ENCODE measurements around the gene MTHFR.
A peak's percentile ranks its signal among the peaks of the same experiment; 100 is the strongest.

MTHFR gene

DNA sequence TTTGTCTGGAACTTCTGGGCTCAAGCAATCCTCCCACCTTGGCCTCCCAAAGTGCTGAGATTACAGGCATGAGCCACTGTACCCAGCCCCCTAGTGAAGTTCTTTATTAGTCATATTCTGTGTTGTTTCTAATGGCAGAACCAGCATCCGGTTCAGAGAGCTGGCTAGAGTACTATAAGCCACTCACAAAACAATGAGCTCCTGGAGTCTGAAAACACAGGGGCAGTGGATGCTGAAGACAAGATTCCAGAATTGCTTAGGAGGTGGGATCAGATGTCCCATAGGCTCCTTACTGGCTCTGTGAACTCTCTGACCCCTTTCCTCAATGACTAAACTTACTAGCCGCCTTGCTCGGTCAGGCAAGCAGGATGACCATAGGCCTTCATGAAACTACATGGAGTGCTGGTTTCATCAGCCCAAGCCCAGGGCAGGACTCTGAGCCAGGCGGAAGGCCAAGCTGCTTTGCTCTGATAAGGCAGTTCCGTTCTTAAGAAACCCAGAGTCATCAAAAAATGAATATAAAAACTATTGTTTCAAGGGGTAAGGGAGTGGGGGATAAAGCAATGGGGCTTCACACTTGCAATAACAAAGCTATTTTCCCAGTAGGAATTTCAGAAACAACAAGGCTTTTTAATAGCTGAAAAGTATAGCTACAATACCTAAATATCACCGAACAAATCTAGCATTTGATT is 8.1 kb downstream of the MTHFR start:
- DNase-seq (ENCODE audit: low read depth in 2 of 2), result no peak

DNA sequence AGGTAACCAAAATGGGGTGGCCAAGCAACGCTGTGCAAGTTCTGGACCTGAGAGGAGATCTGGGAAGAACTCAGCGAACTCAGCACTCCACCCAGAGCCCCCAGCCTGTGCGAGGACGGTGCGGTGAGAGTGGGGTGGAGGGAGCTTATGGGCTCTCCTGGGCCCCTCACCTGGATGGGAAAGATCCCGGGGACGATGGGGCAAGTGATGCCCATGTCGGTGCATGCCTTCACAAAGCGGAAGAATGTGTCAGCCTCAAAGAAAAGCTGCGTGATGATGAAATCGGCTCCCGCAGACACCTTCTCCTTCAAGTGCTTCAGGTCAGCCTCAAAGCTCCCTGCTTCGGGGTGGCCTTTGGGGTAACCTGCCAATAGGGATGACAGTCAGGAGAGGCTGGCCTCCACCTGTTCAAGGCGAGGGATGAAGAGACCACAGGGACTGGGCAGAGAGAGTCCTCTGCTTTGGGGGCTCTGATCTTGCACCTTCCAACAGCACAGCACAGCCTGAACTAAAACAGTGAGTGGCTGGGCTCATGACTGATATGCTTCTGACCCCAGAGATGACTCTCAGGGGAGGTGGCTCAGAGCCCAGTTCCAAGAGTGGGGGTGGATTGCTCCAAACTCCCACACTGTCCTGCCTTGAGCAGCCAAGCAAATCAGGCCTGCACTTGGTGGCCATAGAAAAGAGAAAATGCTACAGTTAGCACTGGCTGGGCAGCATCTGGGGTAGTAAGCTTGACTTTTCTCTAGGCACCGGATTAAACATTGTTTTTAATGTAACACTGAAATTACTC is 9.5 kb downstream of the MTHFR start:
- no peak for DNase-seq (ENCODE audit: low read depth in 2 of 2)

DNA sequence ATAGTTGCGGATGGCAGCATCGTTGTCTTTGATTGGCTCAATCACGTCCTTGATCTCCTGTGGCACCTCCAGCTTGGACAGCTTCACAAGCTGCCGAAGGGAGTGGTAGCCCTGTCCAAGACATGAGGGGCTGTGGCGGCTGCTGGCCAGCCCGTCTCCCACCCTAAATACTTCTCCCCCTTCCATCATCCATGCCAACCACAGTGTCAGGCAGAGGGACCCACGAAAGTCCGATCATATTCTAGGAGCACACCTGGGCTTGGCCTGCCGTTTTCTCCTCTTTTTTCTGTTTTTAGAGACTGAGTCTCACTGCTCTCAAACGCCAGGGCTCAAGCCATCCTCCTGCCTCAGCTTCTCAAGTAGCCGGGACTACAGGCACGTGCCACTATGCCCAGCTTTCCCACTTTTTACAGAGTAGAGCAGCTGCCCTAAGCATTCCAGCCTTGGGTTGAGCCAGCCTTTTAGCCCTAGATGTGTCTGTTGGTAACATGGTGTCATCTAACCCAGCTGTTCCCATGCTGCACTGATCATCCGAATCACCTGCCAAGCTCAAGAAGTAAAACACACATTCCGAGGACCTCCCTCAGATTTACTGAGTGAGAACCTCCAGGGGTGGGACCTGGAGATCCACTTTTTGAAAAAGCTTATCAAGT is 10.4 kb downstream of the MTHFR start:
- no peak for DNase-seq (ENCODE audit: low read depth in 2 of 2)

DNA sequence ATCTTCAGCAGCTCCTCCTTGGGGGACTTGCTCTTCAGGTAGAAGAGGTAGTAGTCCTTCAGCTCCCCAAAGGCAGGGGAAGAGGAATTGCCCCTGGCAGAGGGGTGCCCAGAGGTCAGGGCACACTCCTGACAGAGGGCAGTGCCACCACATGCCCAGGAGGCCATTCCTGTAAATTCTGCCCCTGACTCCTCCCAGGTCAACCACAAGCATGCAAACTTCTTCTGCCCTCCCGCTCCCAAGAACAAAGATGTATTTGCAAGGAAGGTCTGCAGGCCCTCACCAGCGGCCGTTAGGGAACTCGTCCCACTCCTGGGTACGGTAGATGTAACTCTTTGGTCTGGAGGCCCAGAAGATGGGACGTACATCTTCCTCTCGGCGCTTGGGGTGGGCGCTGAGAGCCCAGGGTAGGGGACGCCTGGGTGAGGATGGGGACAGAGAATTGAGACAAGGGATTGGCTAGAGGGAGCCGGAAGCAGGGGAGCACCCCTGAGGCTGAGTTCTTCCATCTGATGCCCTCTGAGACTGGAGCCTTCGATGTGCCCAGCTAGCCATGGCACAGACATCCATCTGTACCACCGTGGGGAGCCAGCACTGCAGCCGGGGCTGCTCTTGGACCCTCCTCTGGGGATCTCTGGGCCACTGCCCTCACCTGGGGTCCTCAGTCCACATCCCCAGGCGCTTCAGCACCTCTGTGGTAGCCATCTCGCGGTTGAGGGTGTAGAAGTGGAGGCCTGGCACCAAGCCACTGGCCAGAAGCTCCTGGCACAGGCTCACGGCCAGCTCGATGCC is 11.1 kb downstream of the MTHFR start:
- DNase-seq (ENCODE audit: low read depth in 2 of 2), result no peak

DNA sequence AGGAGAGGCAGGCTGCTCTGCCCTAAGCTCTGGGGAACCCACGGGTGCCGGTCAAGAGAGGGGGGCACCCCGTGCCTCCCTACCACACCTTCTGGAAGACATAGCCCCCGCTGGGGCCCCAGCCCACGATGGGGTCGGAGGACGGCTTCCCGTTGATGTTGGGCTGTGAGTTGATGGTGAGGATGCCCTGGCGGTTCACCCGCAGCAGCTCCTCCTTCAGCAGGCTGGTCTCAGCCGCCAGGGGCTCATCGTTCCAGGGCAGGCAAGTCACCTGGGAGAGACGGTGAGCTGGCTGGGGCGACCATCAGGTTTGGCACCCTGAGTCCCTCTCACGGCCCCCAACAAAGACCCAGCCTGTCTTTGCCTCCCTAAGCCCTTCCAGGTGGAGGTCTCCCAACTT is 11.9 kb downstream of the MTHFR start:
- DNase-seq (ENCODE audit: low read depth in 2 of 2), result no peak

DNA sequence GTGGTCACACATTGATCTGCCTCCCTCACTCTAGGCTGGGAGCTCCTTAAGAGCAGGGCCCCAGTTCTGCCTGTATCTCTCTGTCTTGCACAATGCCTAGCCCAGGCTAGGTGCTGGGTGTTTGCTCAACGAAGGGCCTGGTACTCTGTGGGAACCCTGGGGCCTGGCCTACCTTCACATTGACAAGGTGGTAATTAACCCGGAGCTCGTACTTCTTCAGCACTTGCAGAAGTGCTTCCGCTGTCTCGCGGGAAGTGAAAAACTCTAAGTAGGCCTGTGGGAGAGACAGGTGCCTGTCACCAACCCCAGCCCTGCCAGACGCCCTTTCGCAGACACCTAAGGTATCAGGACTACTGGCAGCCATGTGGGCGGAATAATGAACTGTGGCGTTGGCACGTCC is 13.7 kb downstream of the MTHFR start:
- DNase-seq (ENCODE audit: low read depth in 2 of 2), result no peak

DNA sequence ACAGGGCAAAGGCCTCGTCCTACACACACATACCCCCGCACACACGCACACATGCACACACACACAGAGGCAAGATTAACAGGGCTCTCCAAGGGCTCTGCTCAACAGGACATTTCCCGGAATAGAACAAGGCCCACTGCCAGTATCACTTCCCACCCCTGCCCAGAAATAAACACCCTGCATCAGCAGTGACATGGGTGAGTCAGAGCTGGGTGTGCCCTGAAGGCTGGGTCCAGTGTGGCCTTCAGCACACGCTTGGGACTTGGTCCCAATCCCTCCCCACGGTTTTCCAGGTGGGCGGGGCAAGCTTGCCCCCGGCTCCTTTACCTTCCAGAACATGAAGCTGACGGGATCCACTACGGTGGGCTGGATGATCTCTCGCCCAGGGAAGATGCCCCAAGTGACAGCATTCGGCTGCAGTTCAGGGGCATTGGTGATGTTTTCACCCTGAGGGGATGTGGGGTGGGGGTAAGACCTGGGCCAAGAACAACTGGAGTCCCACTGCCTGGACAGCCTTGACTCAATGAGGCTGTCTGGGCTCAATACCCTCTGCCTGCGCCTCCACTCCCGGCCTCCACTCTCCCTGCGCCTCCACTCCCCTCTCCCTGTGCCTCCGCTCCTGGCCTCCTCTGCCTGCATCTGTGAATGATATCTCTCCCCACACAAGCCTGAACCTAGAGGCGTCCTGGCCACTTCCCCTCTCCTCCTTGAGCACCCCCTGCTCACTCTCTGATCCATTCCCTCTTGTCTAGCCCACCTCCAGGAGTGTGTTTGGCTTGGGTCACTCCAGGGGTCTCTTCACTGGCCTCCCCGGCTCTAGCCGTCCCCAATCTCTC is 14.7 kb downstream of the MTHFR start:
- no peak for DNase-seq (ENCODE audit: low read depth in 2 of 2)

DNA sequence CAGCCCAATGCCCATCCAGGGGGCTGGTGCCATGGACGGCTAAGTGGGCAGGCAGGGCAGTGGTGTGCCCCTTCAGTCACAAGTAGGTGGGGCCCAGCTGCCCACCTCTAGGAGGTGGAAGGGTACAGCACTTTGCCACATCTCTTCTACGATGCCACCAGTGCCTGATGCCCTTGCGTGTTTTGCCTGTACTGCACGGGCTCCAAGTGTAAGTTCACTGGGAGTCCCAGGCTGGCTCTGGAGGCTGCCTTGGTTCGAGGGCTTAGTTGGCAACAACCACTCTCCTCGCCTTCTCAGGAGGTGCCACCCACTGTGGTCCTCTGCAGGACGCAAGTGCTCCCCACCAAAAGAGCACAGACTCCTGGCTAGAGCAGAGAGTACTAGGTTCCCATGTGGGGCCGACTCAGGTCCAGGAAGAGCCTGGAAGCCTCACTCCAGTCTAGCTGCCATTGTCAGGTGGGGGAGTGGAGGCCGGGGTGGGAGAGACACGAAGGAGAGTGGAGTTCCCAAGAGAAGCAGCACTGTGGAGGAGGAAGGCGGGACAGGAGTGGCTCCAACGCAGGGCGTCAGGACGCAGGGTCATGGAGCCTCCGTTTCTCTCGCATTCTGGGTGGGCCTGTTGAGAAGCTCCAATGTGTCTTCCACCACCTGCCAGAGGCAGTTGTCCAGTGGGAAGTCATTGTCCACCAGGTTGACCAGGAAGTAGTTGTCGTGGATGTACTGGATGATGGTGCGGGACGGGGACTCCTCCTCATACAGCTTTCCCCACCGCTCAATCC is 15.5 kb downstream of the MTHFR start:
- no peak for DNase-seq (ENCODE audit: low read depth in 2 of 2)

DNA sequence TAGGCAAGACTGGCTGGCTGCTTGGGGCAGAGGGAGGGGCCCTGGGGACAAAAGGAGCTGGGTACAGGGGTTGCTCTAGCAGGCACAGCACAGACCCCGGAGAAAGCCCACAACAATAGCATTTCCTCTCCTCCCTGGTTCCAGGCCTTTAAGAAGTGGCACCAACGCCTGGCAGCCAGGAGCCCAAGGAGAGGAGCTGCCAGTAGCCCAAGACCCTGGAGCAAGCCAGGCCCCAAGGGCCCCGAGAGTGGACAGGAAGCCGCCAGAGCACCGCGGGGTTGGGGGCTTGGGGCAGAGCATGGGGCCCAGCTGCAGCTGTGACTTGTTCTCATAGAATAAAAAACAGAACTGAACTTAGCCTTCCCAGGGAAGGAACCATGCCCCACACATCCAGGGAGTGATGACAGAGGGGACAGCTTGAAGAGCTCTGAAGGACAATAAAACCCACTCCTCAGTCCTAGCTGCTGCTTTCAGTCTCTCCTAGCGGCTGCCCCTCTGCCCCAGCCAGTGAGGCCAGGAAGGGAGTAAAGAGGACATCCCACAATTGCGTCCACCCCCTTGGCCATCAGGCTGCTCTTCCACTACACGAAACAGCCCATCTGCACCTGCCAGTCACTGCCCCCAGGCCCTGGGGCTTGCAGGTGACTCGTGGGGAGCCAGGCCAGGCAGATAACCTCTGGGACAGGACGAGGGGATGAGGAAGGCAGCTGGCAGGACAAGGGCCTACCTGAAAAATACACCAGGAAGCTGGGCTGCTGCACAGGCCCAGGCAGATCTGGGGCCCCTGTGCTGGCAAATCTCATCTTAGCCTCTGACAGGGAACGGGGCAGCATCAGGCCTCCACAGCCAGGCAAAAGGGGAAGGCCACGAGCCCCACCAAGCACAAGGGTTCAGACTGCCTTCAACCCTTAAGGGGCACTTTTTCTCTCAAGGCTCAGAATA is 16.4 kb downstream of the MTHFR start:
- no peak for DNase-seq (ENCODE audit: low read depth in 2 of 2)

DNA sequence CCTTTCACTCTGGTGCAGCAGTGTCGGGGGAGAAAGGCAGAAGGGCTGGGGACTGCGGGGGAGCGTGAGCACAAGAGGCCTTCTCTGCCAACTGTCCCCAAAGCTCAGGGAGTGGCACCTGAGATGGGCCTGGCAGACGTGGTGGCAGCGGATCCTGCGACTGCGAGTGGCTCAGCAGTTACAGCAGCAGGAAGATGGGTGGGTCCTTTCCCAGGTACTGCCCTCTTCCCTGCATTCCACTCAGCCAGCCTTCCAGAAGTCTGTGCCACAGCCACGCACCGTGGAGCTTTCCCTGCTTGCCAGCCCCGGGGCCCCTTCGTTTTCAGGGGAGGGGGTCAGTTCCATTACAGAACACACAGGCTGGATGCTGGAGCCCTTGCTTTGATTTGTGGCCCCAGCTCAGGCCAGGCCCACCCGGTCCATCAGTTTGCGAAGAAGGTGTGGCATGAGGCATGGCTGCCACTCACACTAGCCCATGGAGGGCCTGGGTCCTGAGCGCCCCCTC is 17.2 kb downstream of the MTHFR start:
- no peak for DNase-seq (ENCODE audit: low read depth in 2 of 2)

DNA sequence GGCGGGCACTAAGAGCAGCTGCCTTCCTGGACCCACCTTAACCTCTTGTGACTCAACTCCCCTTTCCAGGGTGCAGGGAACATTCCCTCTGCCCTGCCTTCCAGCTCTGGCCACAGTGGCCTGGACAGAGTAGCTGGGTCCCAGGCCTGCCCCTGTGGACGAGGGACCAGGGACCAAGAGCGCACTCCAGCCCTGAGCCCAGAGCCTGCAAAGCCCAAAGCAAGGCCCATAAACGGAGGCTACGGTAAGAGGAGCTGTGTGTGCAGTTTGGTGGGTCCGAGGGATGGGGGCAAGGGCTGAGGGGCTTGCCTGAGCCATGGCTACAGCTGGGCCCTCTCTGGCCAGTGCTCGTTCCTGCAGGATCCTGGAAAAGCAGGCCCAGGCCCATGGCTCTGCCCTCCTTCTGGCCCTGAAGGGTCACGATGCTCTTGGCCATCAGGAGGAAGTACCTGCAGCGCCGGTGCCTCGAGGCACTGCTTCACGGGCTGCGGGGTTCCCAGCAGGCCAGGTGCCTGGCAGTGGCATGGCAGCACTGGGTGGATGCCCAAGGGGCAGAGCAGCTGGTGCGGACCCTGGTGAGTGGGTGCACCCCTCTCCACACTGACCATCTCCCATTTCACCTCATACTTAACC is 17.8 kb downstream of the MTHFR start:
- no peak for DNase-seq (ENCODE audit: low read depth in 2 of 2)

DNA sequence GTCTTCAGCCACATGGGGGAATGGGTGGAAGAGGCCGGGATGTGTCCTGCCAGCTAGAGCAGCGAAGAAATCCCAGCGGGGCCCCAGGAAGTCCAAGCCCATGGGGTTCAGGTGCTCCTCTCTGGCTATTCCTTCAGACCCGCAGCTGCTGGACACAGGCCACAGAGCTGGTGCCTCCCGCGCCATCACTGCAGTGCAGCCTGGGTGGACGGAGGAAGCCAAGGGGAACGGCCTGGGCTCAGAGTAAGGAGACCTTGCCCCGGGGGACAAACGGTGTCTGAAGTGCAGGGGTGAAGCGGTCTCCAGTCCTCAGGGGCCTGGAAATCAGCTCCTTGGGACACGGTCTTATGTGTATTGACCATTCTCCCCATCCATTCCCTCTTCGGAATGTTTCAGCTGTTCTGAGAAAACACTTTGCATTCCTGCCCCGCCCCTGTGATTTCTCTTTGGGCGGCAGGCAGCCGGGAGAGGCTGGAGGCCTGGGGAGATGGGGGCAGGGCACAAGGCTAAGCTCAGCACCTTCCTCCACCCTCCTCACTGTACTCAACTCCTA is 18.4 kb downstream of the MTHFR start:
- DNase-seq (ENCODE audit: low read depth in 2 of 2), result no peak

DNA sequence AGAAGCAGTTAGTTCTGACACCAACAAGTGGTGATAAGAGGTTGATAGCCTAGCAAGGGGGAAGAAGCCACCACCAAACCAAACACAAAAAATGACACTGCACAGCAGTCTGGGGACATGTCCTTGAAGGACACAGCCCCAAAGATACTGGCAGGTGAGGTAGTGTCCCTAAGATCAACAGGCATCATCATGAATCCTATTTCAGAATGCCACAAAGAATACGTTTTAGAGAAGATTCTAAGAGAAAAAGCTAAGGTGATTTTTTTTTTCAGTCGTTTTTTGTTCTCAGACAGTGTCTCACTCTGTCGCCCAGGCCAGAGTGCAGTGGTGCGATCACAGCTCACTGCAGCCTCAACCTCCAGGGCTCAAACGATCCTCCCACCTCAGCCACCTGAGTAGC is 19.6 kb downstream of the MTHFR start:
- no peak for DNase-seq (ENCODE audit: low read depth in 2 of 2)

DNA sequence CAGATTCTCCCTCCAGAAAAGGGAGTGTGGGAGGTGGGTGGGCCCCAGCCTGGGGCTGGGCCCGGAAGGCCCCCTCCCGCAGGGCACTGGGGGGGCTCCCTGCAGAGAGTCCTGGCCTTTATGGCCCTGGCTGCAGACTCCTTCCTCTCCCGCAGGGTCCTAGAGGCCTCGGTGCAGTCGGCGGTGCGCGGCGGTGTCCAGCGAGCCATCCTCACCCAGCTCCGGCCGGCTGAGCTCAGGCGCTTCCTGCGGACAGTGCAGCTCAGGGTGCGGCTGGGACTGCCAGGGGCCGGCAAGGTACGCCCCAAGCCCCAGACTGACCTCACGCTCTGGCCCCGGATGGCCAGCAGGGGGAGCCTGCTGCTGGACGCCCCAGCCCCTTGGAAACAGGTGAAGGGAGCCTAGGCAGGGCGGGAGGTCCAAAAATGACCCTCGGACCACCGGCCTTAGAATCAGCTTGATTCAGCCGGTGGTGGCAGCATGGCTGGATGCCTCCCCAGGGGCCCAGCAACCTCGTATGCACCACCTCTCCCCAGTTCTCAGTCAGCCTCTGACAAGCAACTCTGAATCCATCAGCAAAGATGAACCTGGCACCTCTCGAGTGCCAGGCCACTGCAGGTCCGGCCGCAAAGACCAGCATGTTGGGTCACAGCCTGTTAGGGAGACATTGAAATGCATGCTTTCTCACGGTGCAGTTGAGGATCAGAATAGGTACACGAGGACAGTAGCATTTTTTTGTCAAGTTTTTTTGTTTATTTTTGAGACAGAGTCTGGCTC is 20.6 kb downstream of the MTHFR start:
- peak in 1 of 2 donors; percentile 34 for DNase-seq (ENCODE audit: low read depth in 2 of 2)

DNA sequence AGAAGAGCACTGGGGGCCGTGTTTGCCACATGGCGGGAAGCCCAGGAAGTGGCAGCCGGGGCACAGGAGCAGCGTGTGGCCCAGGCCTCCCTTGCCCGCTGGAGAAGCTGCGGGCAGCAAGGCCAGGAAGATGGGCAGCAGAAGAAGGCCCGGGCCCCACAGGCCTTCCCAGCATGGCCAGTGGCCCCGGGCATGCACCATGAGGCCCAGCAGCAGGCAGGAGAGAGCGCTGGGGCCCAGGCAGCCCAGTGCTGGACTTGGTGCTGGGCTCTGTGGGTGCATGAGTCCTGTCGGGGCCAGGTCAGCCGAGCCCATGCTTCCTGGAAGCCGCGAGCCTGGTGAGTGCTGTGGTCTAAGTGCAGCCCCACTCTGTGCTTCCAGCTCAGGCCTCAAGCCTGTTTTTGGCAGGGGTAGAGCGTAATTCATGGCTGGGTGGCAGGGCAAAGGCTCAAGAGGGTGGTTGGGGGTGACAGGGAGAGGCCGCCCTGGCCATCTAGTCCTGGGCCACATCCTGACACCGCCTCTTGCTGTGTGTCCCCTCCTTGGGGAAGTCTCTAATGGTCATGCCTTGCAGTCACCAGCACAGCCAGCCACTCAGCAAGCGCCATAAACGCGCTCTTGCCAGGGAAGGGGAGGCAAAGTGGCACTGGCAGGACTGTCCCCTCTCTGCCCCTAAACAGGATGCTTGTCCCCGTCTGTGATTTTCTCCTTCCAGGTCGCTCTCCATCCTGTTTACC is 21.3 kb downstream of the MTHFR start:
- DNase-seq (ENCODE audit: low read depth in 2 of 2), result no peak

DNA sequence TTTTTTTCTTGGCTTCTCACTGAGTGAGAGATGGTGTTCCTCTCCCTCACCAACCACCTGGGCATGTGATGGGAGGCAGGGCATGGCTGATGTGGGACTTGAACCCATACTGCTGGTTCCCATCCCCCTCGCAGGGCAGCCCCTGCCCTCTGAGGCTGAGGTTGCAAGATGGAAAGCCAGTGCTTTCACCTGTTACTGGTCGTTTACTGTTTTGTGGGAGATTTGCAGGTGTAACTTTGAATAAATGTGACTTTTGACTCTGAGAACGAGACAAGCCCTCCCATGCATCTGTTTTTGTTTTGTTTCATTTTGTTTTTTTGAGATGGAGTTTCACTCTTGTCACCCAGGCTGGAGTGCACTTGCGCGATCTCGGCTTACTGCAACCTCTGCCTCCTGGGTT is 22.2 kb downstream of the MTHFR start:
- DNase-seq (ENCODE audit: low read depth in 2 of 2), result no peak

All from stimulated activated CD4-positive, alpha-beta T cell treated with anti-CD3 and anti-CD28 coated beads, Interleukin-1b, Interleukin-23, amount 100 ng/mL, for 4 hours (primary cell).